GM12878 (cell line): ENCODE results near the gene TMEM131L. TPM values are rescaled to one million over a fixed set of nuclear protein-coding genes. Genes with fewer than 3 reads are reported as not detected.

Source experiments
- ATAC-seq: fragments of 200-7000 bp; cut with Tn5 transposase; 3 replicates; pipeline ENCODE4 v1.9.1; 2020; ENCODE audit warnings: mild to moderate bottlenecking, moderate library complexity
- BruUV-seq: library from RNA; stranded (reverse); fragments of 400-500 nt; replicated peaks from 2 replicates; lab custom pipeline; 2021; lab: Mats Ljungman, UMichigan
- CTCF ChIA-PET: fragments of 300-600 bp; sonication (Branson Sonifier 250); formaldehyde crosslinking; extraction: SDS; loops from one replicate; lab custom pipeline; 2021; ENCODE audit warnings: inconsistent platforms; lab: Yijun Ruan, JAX
- POLR2A ChIA-PET: fragments of 350-600 bp; formaldehyde crosslinking; extraction: SDS; loops from one replicate; lab custom pipeline; 2021; ENCODE audit warnings: inconsistent platforms; lab: Charles Lee
- RAD21 ChIA-PET: fragments of 300-600 bp; sonication (Branson Sonifier 250); formaldehyde crosslinking; loops from one replicate; lab custom pipeline; 2023; ENCODE audit warnings: antibody characterized with exemption; ENCODE audit not compliant: unreplicated experiment; lab: Charles Lee
- SMC1A ChIA-PET: fragments of 300-600 bp; sonication (Branson Sonifier 250); formaldehyde crosslinking; loops from one replicate; lab custom pipeline; 2023; ENCODE audit not compliant: unreplicated experiment, uncharacterized antibody; lab: Charles Lee
- DNase-seq: peaks from one replicate; pipeline ENCODE4 v3.0.0-alpha.2; 2011; ENCODE audit warnings: low read depth, low spot score
- FAIRE-seq: peaks from 3 replicates; lab custom pipeline; 2011; peaks lifted over from hg19 to GRCh38; lab: Jason Lieb, UNC
- H2AFZ ChIP-seq: 2 replicates; pipeline ENCODE4 v1.6.0; 2011; ENCODE audit warnings: low read depth, low read length, control low read depth; ENCODE audit not compliant: control insufficient read depth
- H3K27ac ChIP-seq: 2 replicates; pipeline ENCODE4 v1.5.1; 2011; ENCODE audit warnings: control low read depth; ENCODE audit not compliant: control insufficient read depth, insufficient read depth
- H3K27me3 ChIP-seq, 2 experiments: replicated peaks in 1 of 2; 2 replicates each; pipeline versions ENCODE4 v1.6.0 to v1.6.1; 2011; ENCODE audit warnings: low read length in 1 of 2; ENCODE audit not compliant: control insufficient read depth in 2 of 2, insufficient read depth in 2 of 2
- H3K36me3 ChIP-seq, 2 experiments: 2 replicates each; pipeline ENCODE4 v1.5.1; 2011; ENCODE audit warnings: low read length in 1 of 2; ENCODE audit not compliant: control insufficient read depth in 2 of 2, insufficient read depth in 2 of 2
- H3K4me1 ChIP-seq: 2 replicates; pipeline ENCODE4 v1.6.1; 2011; ENCODE audit warnings: mild to moderate bottlenecking, low read length, moderate library complexity, mixed read lengths; ENCODE audit not compliant: control insufficient read depth, insufficient read depth
- H3K4me2 ChIP-seq: 2 replicates; pipeline ENCODE4 v1.6.0; 2011; ENCODE audit warnings: control low read depth; ENCODE audit not compliant: control insufficient read depth, insufficient read depth
- H3K4me3 ChIP-seq: fragments of 200-600 bp; sonication (generic); 2 replicates; pipeline ENCODE4 v1.5.1; 2016
- H3K79me2 ChIP-seq: 2 replicates; pipeline ENCODE4 v1.6.0; 2011; ENCODE audit warnings: low read length; ENCODE audit not compliant: control insufficient read depth, insufficient read depth
- H3K9ac ChIP-seq: 2 replicates; pipeline ENCODE4 v1.8.0; 2011; ENCODE audit warnings: low read length, control low read depth, mixed read lengths; ENCODE audit not compliant: control insufficient read depth, insufficient read depth
- H3K9me3 ChIP-seq: replicated peaks from 3 replicates; pipeline ENCODE4 v1.5.1; 2011; ENCODE audit warnings: mild to moderate bottlenecking, low read length; ENCODE audit not compliant: control insufficient read depth, insufficient read depth
- H4K20me1 ChIP-seq: 2 replicates; pipeline ENCODE4 v1.6.0; 2011; ENCODE audit not compliant: control insufficient read depth, insufficient read depth
- ATF3 ChIP-seq: IDR thresholded peaks from 2 replicates; pipeline ENCODE4 v1.6.1; 2011; ENCODE audit warnings: low read depth, mild to moderate bottlenecking, low read length, moderate library complexity, borderline replicate concordance; ENCODE audit errors: extremely low read depth
- ATF7 ChIP-seq: fragments of 450-650 bp; IDR thresholded peaks from 2 replicates; pipeline ENCODE4 v1.6.1; 2016; ENCODE audit warnings: low read depth, mild to moderate bottlenecking
- BCLAF1 ChIP-seq: fragments of 450-650 bp; IDR thresholded peaks from 2 replicates; pipeline ENCODE4 v1.6.1; 2017; ENCODE audit warnings: antibody characterized with exemption, mild to moderate bottlenecking, moderate library complexity
- CHD2 ChIP-seq: IDR thresholded peaks from 2 replicates; pipeline ENCODE4 v1.6.1; 2011; ENCODE audit warnings: low read depth, low read length, improper control_type of control experiment, borderline replicate concordance
- GABPA ChIP-seq: IDR thresholded peaks from 2 replicates; pipeline ENCODE4 v1.6.1; 2014; ENCODE audit warnings: antibody characterized with exemption, low read depth, mild to moderate bottlenecking, inconsistent platforms
- KAT2A ChIP-seq: conservative IDR thresholded peaks from 2 replicates; pipeline ENCODE4 v1.6.1; 2011; ENCODE audit warnings: low read depth, low read length; ENCODE audit not compliant: control insufficient read depth
- MXI1 ChIP-seq: fragments of 150-350 bp; IDR thresholded peaks from 2 replicates; pipeline ENCODE4 v1.6.1; 2011; ENCODE audit warnings: low read depth, mild to moderate bottlenecking, inconsistent platforms, low read length, improper control_type of control experiment
- MYB ChIP-seq: fragments of 150-350 bp; IDR thresholded peaks from 2 replicates; pipeline ENCODE4 v1.6.1; 2014; ENCODE audit warnings: mild to moderate bottlenecking, low read depth, low read length, borderline replicate concordance
- NR2C2 ChIP-seq: IDR thresholded peaks from 2 replicates; pipeline ENCODE4 v1.6.1; 2011; ENCODE audit warnings: borderline replicate concordance, low read depth; ENCODE audit not compliant: control insufficient read depth, insufficient read length
- PKNOX1 ChIP-seq: fragments of 450-650 bp; IDR thresholded peaks from 2 replicates; pipeline ENCODE4 v1.6.1; 2016; ENCODE audit warnings: mild to moderate bottlenecking
- POLR2A ChIP-seq: IDR thresholded peaks from 2 replicates; pipeline ENCODE4 v1.6.1; 2011; ENCODE audit warnings: low read depth, mild to moderate bottlenecking, low read length
- RBBP5 ChIP-seq: fragments of 200-600 bp; sonication (generic); conservative IDR thresholded peaks from 2 replicates; pipeline ENCODE4 v1.6.1; 2016
- RELB ChIP-seq: fragments of 450-650 bp; IDR thresholded peaks from 2 replicates; pipeline ENCODE4 v1.6.1; 2017; ENCODE audit warnings: low read depth, mild to moderate bottlenecking, moderate library complexity
- RUNX3 ChIP-seq: IDR thresholded peaks from 2 replicates; pipeline ENCODE4 v1.6.1; 2012; ENCODE audit warnings: low read length, inconsistent platforms
- SMAD1 ChIP-seq: fragments of 450-650 bp; IDR thresholded peaks from 2 replicates; pipeline ENCODE4 v1.6.1; 2018; ENCODE audit warnings: mild to moderate bottlenecking, low read depth; ENCODE audit not compliant: partially characterized antibody
- SRF ChIP-seq, 2 experiments: IDR thresholded peaks; 2 replicates each; pipeline ENCODE4 v1.6.1; 2011; ENCODE audit warnings: low read depth in 2 of 2, low read length in 2 of 2, mild to moderate bottlenecking in 1 of 2, moderate library complexity in 1 of 2
- SUZ12 ChIP-seq: fragments of 200-600 bp; sonication (generic); IDR thresholded peaks from one replicate; pipeline ENCODE4 v1.6.1; 2018; ENCODE audit warnings: antibody characterized with exemption, mild to moderate bottlenecking; ENCODE audit not compliant: unreplicated experiment
- in situ Hi-C: fragments of 300-500 bp; cut with MboI; formaldehyde crosslinking; loops from 9 replicates; pipeline ENCODE4 v1.14.3; 2018; ENCODE audit warnings: mixed read lengths
- intact Hi-C: fragments of 100-400 bp; cut with micrococcal nuclease; formaldehyde crosslinking; loops from one replicate; pipeline ENCODE4 v1.14.2; 2022; ENCODE audit not compliant: unreplicated experiment
- polyA plus RNA-seq, 11 experiments: library from polyadenylated mRNA; depleted of rRNA in 4 of 11; unstranded in 6 of 11; stranded (reverse) in 5 of 11; fragments of >200 nt; fragmentation: Nextera tagmentation in 4 of 11; fragmentation: Illumina TruSeq in 1 of 11; extraction: Ambion mirVana in 4 of 11; extraction: Trizol in 1 of 11; gene quantifications; 1 replicate in 1 of 11; 2 replicates in 10 of 11; pipeline versions ENCODE4 v1.2.1 to v1.2.3, GENCODE V29; 2011 to 2016; ENCODE audit warnings: inconsistent platforms in 2 of 11, missing spikeins in 2 of 11, low read depth in 1 of 11
- total RNA-seq, 4 experiments: library from RNA; depleted of rRNA in 3 of 4; stranded (reverse); fragments of >200 nt in 3 of 4; fragmentation: Illumina TruSeq in 1 of 4; extraction: Trizol in 1 of 4; gene quantifications; 2 replicates each; pipeline versions ENCODE4 v1.2.1 to v1.2.3, GENCODE V29; 2013 to 2021

Gene TMEM131L
- total and polyA plus RNA-seq, 10 of the 15 experiments (the other 5 are each of a cell fraction or from before 2014, with no cell fraction given): 8.5 to 101 (median 74.4) TPM

GRCh38 chr4:153532636-153533035 is 66.5 kb downstream of the TMEM131L start (continued):
- TF ChIP-seq SRF (IDR thresholded peaks at IDR 0.05; ENCODE audit: low read depth in 2 of 2, low read length in 2 of 2): no peak
- TF ChIP-seq CHD2: no peak
- TF ChIP-seq NR2C2: no peak
- TF ChIP-seq MYB: no peak
- no peak for TF ChIP-seq RELB
- no peak for TF ChIP-seq BCLAF1
- TF ChIP-seq ATF7: no peak
- TF ChIP-seq GABPA: no peak
- TF ChIP-seq, all 136 proteins: peak for 0

- Histone ChIP-seq H3K9me3 (no peaks in the 10 kb centered on the region), H3K27me3 (no peaks in the 10 kb centered on the region), H3K79me2 (peaks cover 98% of the 10 kb centered on the region), H3K4me3 (no peak overlapping the region), H2AFZ (no peak overlapping the region), H3K36me3 (peaks cover 14 to 21% of the 10 kb centered on the region in 2 experiments), H4K20me1 (peaks cover 9% of the 10 kb centered on the region), H3K4me2 (no peak overlapping the region), H3K9ac (no peak overlapping the region), H3K4me1 (peaks cover 33% of the 10 kb centered on the region), H3K27ac (no peak overlapping the region)
- POLR2A ChIA-PET: interaction anchor here (1.6 to 18.7 kb wide), 2 partner anchors 12 to 39 kb away, joined by 5 to 322 read pairs; no protein-coding TSS in a partner anchor
- BruUV-seq: no TSS peak
- intact Hi-C loops (no loop called here), in situ Hi-C loops (no loop called here)
- SMC1A ChIA-PET: interaction anchor here (0.7 to 6.9 kb wide), 8 partner anchors 9 to 188 kb away, joined by 3 to 48 read pairs (median 4); no protein-coding TSS in a partner anchor
- RAD21 ChIA-PET: interaction anchor here (1.0 to 1.3 kb wide), 3 partner anchors 32 to 45 kb away, joined by 3 to 4 read pairs (median 3); no protein-coding TSS in a partner anchor
- FAIRE-seq: no peak
- DNase-seq: no peak
- ATAC-seq: no peak
- CTCF ChIA-PET: interaction anchor here (0.7 to 1.2 kb wide), 3 partner anchors 32 to 100 kb away, joined by 3 to 6 read pairs (median 4); no protein-coding TSS in a partner anchor
- TF ChIP-seq PKNOX1: no peak
- TF ChIP-seq MXI1: no peak
- TF ChIP-seq RUNX3: no peak
- TF ChIP-seq ATF3: no peak
- TF ChIP-seq POLR2A: no peak
- no peak for TF ChIP-seq RBBP5
- no peak for TF ChIP-seq SMAD1
- no peak for TF ChIP-seq SUZ12
- no peak for TF ChIP-seq KAT2A
Observed at GRCh38 chr4:153533387-153533786, 67.2 kb downstream of the TMEM131L start.
